SH-SY5Y (cell line): Measurements from ENCODE around the gene HOXC11.

Source experiments
- GATA2 ChIP-seq: IDR thresholded peaks from 2 replicates; pipeline ENCODE4 v1.6.1; 2011; ENCODE audit warnings: mild to moderate bottlenecking, low read depth, low read length
- GATA3 ChIP-seq: IDR thresholded peaks from 2 replicates; pipeline ENCODE4 v1.6.1; 2011; ENCODE audit warnings: low read depth, mild to moderate bottlenecking, low read length, moderate library complexity

GRCh38 chr12:53941750-53942149 lies 31.2 kb upstream of the HOXC11 start:
- TF ChIP-seq GATA2 (no peak), GATA3 (no peak)
